ENCODE results near the gene UBFD1.
"Not testable (repeated sequence)": the region's sequence is repeated elsewhere in the genome, so short reads cannot be mapped to it uniquely, and the experiment has no call there.

The UBFD1 gene

GRCh38 chr16:23570992-23571632 is 13.6 kb downstream of the UBFD1 start:
- DNase-seq = no peak

- no peak for DNase-seq
Measured at GRCh38 chr16:23571895-23572294, 14.4 kb downstream of the UBFD1 start.

DNA sequence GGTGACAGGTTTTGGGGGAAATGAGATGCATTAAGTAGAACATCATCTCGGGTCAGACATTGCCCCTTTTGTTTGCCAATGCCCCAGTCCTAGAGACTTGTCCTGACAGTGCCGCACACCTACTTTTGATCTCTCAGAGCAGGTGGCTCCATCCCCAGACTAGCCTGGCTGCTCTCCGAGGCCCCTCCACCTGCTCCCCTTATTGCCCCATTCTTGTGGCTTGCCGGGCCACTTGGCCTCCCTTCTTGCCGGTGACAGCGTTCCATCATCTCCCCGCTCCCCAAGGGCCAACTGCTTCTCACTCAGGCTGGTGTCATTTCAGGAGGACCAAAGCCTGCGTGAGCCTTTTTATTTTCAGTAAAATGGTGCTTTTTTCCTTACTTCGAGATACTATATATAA is 14.9 kb downstream of the UBFD1 start:
- DNase-seq = no peak

GRCh38 chr16:23573817-23574216 is 16.3 kb downstream of the UBFD1 start:
- no peak for DNase-seq

DNA sequence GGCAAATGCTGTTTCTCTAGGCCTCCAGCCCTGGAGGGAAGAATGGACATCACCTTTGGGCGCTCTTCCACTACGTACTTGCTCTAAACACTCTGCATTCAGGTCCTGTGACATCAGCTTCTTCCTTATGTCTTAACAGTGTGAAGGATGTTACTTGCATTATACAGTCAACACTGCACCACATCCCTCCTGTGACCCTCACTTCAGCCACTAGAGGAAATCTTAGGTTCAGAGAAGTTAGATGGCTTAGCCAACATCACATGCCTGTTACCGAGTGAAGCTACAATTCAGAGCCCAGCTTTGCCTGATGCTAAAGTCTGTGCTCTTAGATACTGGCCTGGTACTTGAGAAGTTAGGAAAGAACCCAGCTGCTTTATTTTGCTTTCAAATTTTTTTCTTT is 18.3 kb downstream of the UBFD1 start:
- DNase-seq = no peak

- DNase-seq = no peak
Measured at GRCh38 chr16:23577493-23577892, 20.0 kb downstream of the UBFD1 start.

GRCh38 chr16:23578101-23578830 is 20.7 kb downstream of the UBFD1 start:
- no peak for DNase-seq

DNA sequence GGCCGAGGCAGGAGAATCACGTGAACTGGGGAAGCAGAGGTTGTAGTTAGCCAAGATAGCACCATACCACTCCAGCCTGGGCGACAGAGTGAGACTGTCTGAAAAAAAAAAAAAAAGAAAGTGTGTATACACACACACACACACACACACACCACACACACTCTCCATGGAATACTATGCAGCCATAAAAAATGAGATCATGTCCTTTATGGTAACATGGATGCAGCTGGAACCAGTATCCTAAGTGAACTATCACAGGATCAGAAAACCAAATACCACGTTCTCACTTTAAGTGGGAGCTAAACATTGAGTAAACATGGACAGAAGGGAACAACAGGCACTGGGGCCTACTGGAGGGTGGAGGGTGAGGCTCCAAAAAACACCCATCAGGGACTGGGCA is 21.8 kb downstream of the UBFD1 start:
- DNase-seq = no peak

DNA sequence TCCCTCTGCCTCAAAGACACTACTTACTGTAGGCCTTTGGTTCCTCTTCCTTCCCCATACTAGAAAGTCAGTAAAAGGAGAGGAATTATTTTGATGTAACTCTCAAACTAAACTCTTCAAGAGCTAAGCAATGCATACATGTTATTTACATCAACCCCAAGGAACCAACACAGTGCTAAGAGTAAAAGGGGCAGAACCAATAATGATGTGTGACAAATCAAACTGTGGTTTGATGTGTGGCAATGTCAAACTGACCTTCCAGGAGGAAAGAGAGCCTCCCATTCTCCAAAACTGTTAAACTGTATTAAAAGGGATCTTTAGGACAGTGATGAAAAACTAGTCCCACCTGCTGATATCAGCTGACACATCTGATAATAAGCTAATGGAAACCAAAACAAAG is 22.9 kb downstream of the UBFD1 start:
- no peak for DNase-seq

DNA sequence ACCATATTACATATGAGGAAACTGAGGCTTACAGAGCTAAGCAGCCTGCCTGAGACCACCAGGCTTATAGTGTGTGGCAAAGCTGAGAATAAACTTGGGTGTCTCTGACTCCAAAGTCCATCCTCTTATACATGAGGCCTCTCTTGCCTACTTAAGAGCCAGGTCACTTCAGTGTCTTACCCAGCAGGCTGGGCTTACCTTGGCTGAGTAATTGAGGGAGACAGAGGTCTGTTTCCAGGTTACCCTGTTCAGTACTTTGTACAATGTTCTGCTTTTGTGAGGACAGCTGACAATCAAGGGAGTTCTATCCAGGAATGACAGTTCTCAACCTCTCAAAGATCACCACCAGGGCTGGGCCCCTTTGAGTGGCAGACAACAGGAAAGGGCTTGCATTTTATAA is 24.2 kb downstream of the UBFD1 start:
- DNase-seq = no peak

DNA sequence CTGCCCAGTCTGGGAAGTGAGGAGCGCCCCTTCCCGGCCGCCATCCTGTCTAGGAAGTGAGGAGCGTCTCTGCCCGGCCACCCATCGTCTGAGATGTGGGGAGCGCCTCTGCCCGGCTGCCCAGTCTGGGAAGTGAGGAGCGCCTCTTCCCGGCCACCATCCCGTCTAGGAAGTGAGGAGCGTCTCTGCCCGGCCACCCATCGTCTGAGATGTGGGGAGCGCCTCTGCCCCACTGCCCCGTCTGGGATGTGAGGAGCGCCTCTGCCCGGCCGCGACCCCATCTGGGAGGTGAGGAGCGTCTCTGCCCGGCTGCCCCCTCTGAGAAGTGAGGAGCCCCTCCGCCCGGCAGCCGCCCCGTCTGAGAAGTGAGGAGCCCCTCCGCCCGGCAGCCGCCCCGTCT is 25.7 kb downstream of the UBFD1 start:
- not testable (repeated sequence) for DNase-seq

DNA sequence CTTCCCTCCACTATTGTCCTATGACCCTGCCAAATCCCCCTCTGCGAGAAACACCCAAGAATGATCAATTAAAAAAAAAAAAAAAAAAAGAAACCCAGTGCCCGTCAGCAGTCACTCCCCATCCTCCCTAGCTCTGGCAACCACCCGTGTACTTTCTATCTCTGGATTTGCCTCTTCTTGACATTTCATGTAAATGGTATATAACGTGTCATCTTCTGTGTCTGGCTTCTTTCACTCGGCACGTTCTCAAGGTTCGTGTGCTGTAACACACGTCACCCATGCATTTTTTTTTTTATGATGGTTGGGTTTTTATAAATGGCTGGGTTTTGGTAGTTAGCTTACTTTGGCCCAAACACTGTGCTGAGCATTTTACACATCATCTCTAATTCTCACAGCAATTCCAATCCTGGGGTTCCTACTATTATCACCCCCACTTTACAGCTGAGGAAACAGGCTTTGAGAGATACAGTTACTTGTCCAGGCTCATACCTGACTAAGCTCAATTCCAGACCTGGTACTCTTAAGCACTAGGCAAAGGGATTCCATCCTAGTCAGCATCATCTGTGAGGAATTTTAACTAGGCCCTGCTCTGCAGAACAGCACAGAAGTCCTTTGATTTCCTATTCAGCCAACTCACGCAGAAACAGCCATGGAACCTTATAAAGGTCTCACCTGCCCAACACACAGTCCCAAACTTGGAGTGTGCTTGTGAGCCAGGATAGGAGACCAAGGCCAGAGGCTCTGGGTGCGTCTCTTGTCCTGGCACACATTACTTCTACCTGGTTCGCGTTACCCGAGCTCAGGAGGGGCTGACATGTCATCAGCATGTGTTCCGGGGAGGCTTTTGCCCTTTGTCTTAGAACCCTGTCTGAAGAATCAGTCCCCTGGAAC is 26.9 kb downstream of the UBFD1 start:
- DNase-seq = no peak

GRCh38 chr16:23587726-23588125 is 30.2 kb downstream of the UBFD1 start:
- DNase-seq = no peak

DNA sequence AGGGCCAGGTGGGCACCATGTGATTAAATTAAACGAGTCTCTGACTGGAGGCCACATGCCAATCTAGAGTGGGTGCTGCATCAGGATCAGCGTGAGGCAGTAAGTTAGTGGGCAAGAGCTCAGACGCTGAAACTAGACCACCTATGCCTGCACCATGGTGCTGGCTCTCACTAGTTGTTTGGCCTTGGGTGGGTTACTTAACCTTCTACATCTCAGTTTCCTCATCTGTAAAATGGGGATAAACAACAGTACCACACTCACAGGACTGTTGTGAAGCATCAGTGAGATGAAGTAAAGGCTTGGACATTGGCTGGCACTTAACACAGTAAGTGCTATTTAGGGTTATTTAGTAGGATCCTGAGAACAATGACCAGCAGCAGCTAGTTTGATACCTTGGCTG is 32.7 kb downstream of the UBFD1 start:
- DNase-seq = no peak

DNA sequence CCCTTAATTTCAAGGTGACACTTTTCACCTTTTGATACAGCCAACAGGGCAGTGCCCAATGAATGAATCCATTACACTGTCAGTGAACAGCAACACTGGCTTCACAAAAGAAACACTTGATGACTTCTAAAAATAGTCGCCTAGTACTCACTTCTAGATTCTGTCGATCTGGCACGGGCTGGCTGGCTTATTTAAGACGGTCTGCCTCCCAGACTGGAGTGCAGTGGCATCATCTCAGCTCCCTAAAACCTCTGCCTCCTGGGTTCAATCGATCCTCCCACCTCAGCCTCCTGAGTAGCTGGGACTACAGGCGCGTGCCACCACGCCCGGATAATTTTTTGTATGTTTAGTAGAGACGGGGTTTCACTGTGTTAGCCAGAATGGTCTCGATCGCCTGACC is 36.7 kb downstream of the UBFD1 start:
- no peak for DNase-seq

GRCh38 chr16:23595246-23595950 is 37.9 kb downstream of the UBFD1 start:
- no peak for DNase-seq

DNA sequence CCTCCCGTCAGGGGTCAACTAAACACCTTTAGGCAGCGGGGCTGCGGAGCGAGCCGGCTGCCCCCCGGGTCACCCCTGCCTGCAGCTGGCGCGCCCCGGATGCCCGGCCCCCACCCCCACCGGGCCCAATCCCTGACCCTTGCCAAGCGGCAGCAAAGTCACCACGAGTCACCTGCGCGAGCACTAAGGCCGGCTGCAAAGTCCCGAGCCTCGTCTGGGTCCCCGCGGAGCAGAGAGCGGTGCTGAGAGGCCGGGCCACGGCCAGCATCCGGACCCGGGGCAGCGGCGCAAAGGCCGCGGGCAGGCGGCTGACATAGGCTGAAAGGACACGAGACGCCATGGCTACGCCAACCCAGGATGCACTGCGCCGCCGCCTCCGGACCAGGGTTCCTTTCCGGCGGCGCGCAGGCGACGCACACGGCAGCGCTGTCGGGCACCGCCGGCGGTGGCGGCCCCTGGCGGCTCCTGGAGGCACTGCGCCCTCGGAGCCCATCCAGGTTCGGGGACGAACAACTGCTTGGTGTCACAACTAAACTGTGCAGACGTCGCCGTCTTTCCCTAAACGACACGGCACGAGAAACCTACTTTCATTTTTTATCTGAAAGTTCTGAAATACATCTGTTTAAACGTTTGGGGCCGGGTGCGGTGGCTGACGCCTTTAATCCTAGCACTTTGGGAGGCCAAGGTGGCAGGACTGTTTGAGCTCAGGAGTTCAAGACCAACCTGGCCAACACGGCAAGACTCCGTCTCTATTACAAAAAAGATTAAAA is 38.6 kb downstream of the UBFD1 start, which contains the start of gene NDUFAB1:
Gene NDUFAB1 (minus strand): TSS at position 366 of the 770 bp plus-strand sequence. CDS start 26 bp downstream, at position 340.
- peak; percentile 81 for DNase-seq

- no peak for DNase-seq
Measured at GRCh38 chr16:23597003-23597756, 39.7 kb downstream of the UBFD1 start.

DNA sequence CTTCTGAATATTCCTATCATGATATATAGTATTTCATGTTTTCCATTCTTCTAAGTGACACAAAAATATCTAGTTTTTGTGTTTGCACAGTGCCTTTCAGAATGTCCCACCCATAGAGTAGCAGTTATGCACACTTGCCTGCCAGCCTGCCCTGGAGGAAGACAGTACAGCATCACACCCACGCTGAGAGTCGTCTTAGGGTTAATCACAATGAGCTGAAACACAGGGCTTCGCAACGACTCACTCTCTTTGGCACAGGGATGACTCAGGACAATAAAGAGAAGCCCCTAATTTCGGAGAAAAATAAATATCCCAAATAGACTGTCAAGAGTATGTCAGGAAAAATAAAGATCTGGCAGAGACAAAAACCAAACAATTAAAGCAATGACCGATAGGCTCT is 50.2 kb downstream of the UBFD1 start:
- DNase-seq = no peak

DNA sequence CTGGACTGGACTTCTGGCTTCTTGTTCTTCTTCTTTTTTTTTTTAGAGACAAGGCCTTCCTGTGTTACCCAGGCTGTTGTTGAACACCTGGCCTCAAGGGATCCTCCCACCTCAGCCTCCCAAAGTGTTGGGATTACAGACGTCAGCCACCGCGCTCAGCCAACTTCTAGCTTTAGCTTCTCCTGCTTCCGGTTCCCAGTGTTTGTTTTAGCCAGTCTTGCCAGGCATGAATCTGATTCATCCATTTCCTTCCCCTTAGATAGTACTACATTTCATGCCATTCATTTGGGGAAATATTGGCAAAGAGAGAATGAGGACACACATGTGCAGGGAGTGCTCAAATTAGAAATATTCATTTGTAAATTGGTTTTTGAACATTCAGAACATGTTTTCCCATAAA is 50.7 kb downstream of the UBFD1 start:
- no peak for DNase-seq

- no peak for DNase-seq
Measured at GRCh38 chr16:23609929-23610328, 52.4 kb downstream of the UBFD1 start.

All from effector CD8-positive, alpha-beta T cell (primary cell).